ENCODE measurements around the gene MTR. TPM values are rescaled to one million over a fixed set of nuclear protein-coding genes. Genes with fewer than 3 reads are reported as not detected.

MTR gene
- total and polyA plus RNA-seq, 9 of the 15 experiments (the other 6 are each of a cell fraction or from before 2014, with no cell fraction given), result 3.4 to 44.3 (median 20.3) TPM

- no peak for TF ChIP-seq SREBF2 (CRISPR knock-in tag; IDR thresholded peaks at IDR 0.05)
- 0 out of 2 replicates have a peak, but pooled peaks have one; percentile 40 for TF ChIP-seq LEF1 (IDR thresholded peaks at IDR 0.05)
- TF ChIP-seq EHMT2 (IDR thresholded peaks at IDR 0.05), result no peak
- TF ChIP-seq POLR3G (IDR thresholded peaks at IDR 0.05; ENCODE audit: extremely low read depth, insufficient read length, insufficient replicate concordance), result no peak
- peak; percentile 31; the same call in 1 of the 2 replicates for TF ChIP-seq TEAD4 (IDR thresholded peaks at IDR 0.05; ENCODE audit: low read length)
- TF ChIP-seq TEAD4 (CRISPR knock-in tag; IDR thresholded peaks at IDR 0.05; ENCODE audit: borderline replicate concordance), result no peak
- TF ChIP-seq ARID3B (CRISPR knock-in tag; IDR thresholded peaks at IDR 0.05; ENCODE audit: borderline replicate concordance), result no peak
- peak; percentile 99 for TF ChIP-seq JUND (IDR thresholded peaks at IDR 0.05; ENCODE audit: borderline replicate concordance, low read depth, low read length)
- peak; percentile 99 for TF ChIP-seq JUND (tag; IDR thresholded peaks at IDR 0.05; ENCODE audit: borderline replicate concordance, low read depth, low read length)
- TF ChIP-seq TEAD2 (tag; IDR thresholded peaks at IDR 0.05), result no peak
- TF ChIP-seq LARP7 (IDR thresholded peaks at IDR 0.05), result no peak
- TF ChIP-seq TAF1 (IDR thresholded peaks at IDR 0.05; ENCODE audit: control insufficient read depth, extremely low read depth, insufficient read depth, low read length, severe bottlenecking), result no peak
- TF ChIP-seq ARID1B (IDR thresholded peaks at IDR 0.05), result peak; percentile 90
- TF ChIP-seq PKNOX1 (IDR thresholded peaks at IDR 0.05), result peak; percentile 54; the same call in 1 of the 2 replicates
- TF ChIP-seq ZNF609 (CRISPR knock-in tag; IDR thresholded peaks at IDR 0.05; ENCODE audit: borderline replicate concordance), result no peak
- peak; percentile 92 for TF ChIP-seq SMARCE1 (IDR thresholded peaks at IDR 0.05)
- TF ChIP-seq PML (IDR thresholded peaks at IDR 0.05; ENCODE audit: low read length), result 0 out of 2 replicates have a peak, but pooled peaks have one; percentile 18
- TF ChIP-seq TRIM24 (IDR thresholded peaks at IDR 0.05), result peak; percentile 94 to 96
- TF ChIP-seq CEBPG (CRISPR knock-in tag; IDR thresholded peaks at IDR 0.05), result peak; percentile 92
- TF ChIP-seq CEBPG (tag; conservative IDR thresholded peaks at IDR 0.05 in 1 of 2, IDR thresholded peaks at IDR 0.05 in 1 of 2), result peak; percentile 93 to 98
These were observed 110.0 kb downstream of the MTR start (continued) for GRCh38 chr1:236904892-236905741.

Data from K562 (cell line).